ENCODE data around the gene ABHD17C.

The ABHD17C gene

GRCh38 chr15:80766275-80766674, 71.2 kb downstream of the ABHD17C start:
- DNase-seq (ENCODE audit: low spot score): no peak

- no peak for DNase-seq (ENCODE audit: low spot score)
Observed at GRCh38 chr15:80768158-80768557, 73.0 kb downstream of the ABHD17C start.

GRCh38 chr15:80769153-80769828, 74.2 kb downstream of the ABHD17C start:
- DNase-seq (ENCODE audit: low spot score): no peak

- no peak for DNase-seq (ENCODE audit: low spot score)
Observed at GRCh38 chr15:80769829-80770705, 75.0 kb downstream of the ABHD17C start.

- no peak for DNase-seq (ENCODE audit: low spot score)
Observed at GRCh38 chr15:80773122-80773551, 78.0 kb downstream of the ABHD17C start.

GRCh38 chr15:80773792-80774352, 78.8 kb downstream of the ABHD17C start:
- no peak for DNase-seq (ENCODE audit: low spot score)

- DNase-seq (ENCODE audit: low spot score): no peak
Observed at GRCh38 chr15:80774486-80774885, 79.4 kb downstream of the ABHD17C start.

- DNase-seq (ENCODE audit: low spot score): no peak
Observed at GRCh38 chr15:80775338-80775737, 80.2 kb downstream of the ABHD17C start.

GRCh38 chr15:80776420-80777045, 81.4 kb downstream of the ABHD17C start:
- DNase-seq (ENCODE audit: low spot score): peak; percentile 76

- peak; percentile 46 for DNase-seq (ENCODE audit: low spot score)
Observed at GRCh38 chr15:80777137-80777536, 82.0 kb downstream of the ABHD17C start.

DNA sequence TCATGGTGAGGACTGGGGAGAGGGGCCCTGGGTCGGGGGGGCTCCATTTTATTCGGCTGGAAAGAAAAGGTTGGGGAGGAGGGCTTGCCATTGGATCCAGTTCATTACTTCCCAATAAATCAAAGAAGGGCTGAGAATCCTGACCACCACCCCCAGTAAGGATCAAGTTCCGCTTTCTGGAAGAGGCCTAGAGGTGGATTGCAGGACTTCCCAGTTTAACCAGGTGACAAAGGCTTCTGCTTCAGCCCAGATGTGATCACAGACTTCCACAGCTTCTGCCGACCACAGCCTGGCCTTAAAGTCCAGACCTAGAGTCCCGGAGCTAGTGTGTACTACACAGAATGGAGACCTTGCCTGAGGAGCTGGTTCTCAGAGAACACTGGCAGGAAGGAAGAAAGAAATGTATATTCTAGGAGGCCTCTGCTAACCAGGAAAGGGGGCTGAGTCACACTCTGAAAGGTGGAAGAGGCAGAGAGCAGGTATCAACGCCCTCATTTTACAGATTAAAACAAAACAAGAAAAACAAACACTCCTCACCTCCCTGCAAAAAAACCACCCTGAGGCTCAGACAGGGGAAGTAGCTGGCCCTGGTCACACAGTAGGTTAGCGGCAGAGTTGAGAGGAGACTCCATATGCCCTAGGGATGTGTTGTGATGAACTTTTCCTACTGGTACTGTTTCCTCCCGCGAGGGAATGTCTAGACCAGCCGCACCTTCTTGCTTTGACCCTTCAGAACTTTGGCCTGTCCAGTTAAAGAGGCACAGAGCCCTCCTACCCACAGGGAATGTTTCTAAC, 82.9 kb downstream of the ABHD17C start:
- peak; percentile 55 for DNase-seq (ENCODE audit: low spot score)

DNA sequence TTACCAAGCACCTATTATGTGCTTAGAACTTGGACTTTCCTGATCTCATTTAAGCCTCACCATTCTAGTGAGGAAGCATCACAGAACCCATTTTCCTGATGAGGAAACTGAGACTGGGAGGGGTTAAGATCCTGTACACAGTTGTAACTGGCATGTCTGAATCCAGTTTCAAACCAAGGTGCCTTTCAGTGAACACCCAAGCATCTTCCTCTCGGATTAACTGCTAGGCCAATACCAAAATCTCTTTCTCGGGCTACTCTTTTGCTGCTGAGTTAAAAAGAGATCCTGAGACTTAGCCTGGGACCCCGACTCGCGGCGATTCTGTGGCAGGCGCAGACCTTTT, 83.5 kb downstream of the ABHD17C start:
- no peak for DNase-seq (ENCODE audit: low spot score)

GRCh38 chr15:80778964-80779657, 84.0 kb downstream of the ABHD17C start, which contains the start of gene CEMIP:
CEMIP (plus strand) TSS chr15:80779370; CDS start chr15:80873880, 94,510 bp downstream.
- DNase-seq (ENCODE audit: low spot score): peak; percentile 88

DNA sequence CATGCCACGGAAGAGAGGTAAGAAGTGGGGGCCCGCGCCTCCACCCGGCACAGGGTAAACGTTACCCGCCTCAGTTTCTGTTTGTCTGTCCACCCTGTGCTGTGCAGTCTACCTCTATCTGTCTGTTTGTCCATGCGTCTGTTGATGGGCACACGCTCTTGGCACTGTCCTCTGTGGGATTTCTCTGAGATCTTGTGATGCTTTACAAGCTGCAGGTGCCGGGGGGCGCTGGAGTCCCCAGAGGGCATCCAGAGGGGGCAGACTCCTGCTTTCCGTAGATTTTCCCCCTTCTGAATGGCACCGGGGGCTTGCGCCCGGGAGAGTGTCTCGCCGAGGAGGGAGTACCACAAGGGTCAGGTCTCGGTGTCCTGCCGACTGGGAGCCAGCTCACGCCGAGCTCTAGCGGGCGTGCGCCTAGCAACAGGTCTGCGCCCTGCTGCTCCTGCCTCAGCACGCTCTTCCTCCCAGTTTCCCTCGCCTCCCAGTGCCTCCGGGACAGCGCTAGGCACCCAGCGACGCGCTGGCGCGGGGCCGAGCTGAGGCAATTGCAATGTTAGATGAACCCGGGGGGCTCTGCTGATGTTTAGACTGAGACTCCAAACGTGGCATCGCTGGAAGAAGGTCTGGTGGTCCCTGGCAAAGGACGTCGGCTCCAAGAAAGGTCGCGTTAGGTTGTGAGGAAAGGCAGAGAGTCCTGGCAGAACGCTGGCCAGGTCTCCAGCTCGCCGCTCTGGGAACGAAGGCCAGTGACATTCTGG, 84.7 kb downstream of the ABHD17C start:
- DNase-seq (ENCODE audit: low spot score): peak; percentile 11

DNA sequence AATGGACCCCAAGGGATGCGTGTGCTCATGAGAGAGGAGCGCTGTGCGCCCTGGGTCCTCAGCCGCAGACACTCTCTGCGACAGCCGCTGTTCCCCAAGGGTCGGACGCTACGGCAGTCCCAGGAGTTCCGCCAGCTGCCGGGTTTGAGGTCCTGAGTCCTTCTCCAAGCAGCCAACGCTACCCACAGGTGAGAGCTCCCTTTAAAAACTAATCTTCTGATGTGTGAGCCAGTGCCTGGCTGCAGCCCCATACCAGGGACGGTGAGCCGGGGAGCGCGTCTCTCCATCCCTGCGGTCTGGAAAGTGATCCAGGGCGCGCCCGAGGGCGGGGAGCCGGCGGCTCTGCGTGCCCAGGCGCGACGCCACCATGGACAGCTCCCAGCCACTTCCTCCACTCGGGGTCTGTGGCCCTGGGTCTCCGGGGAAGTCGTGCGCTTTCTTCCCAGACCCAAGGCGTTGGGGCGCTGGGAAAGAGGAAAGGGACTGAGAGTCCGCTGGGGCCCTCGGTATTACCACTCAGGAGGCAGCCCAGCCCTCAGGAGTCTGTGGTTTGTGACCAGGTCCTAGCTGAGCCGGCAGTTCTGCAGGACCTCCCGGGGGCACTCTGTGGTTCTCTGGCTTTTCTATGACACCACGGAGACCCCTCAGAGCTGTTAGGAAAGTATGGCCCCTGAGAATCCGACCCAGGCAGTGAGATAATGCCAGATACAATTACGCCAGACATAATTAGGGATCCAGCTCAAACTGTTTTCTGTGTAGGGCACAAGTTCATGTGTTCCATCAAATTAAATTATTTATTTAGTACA, 85.5 kb downstream of the ABHD17C start:
- DNase-seq (ENCODE audit: low spot score): no peak

GRCh38 chr15:80783260-80783659, 88.2 kb downstream of the ABHD17C start:
- no peak for DNase-seq (ENCODE audit: low spot score)

GRCh38 chr15:80785335-80785734, 90.2 kb downstream of the ABHD17C start:
- no peak for DNase-seq (ENCODE audit: low spot score)

DNA sequence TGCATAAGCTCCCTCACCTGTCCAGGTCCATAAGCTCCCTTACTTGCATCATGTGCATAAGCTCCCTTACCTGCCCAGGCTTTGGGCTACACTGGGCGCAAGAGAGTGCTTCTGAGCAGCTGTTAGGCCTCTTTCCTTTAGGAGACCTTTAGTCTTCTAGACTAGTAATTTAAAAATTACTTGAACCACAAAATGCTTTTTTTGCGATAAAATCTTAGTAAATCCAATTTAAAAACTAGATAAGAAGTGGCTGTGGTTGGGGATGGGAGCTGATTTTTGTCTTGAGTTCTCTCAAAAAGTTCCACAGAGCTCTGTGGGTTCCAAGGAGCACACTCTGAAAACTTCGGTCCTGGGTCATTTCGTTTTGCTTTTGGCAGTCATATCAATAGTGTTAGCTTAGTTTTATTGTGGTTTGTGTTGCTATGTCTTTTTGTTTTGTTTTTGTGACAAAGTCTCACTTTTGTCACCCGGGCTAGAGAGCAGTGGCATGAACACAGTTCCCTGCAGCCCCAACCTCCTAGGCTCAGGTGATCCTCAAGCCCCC, 90.8 kb downstream of the ABHD17C start:
- DNase-seq (ENCODE audit: low spot score): no peak

- DNase-seq (ENCODE audit: low spot score): no peak
Observed at GRCh38 chr15:80787316-80787715, 92.2 kb downstream of the ABHD17C start.

Measured in LoVo (cell line).